Dermis blood vessel endothelial cell (primary cell): ENCODE results near the gene ACCS. TPM values are rescaled to one million over a fixed set of nuclear protein-coding genes. Genes with fewer than 3 reads are reported as not detected.

ENCODE experiments used
- DNase-seq: peaks from one replicate; pipeline ENCODE4 v3.0.0; 2010
- total RNA-seq: library from RNA; depleted of rRNA; stranded (reverse); fragments of >200 nt; gene quantifications from 2 replicates; pipeline ENCODE4 v1.2.3, GENCODE V29; 2014

The ACCS gene
- total RNA-seq, 1 donor from 2014 or later: 8.2 TPM

- DNase-seq: peak; percentile 91
These were observed 29.7 kb downstream of the ACCS start, which contains the start of gene EXT2 for GRCh38 chr11:44095506-44096359. Gene EXT2, plus strand, starts transcription at chr11:44095678. Its CDS starts 12,035 bp downstream, at chr11:44107713.

DNA sequence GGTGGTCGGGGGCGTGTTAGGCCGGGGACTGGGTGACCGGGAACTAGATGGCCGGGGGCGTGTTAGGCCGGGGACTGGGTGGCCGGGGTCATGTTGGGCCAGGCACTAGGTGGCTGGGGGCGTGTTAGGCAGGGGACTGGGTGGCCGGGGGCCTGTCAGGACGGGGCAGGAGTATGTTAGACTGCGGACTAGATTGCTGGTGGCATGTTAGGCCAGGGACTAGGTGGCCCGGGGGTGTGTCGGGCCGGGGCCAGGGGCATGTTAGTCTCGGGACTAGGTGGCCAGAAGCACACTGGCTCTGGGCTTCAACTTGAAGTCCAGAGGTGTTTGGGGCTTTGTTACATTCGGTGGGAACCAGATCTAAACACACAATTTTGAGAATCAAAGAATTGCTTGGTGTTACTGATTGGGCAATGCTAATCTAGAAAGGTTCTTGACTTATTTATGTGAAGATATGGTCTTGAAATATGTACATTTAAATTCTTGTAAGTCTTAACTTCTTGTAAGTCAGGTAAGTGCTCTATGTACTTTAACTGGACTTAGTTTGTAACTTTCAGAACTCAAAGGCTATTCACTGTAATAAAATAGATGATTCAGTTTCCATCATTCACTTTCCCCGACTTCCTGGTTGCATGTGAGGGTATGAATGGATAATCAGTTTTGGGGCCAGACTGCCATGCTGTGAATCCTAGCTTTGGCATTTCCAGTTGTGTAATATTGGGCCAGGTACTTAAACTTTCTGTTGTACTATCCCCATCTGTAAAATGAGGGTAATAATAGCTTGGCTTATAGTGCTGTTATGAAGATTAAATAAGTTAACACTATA, 30.5 kb downstream of the ACCS start:
- peak; percentile 48 for DNase-seq

DNA sequence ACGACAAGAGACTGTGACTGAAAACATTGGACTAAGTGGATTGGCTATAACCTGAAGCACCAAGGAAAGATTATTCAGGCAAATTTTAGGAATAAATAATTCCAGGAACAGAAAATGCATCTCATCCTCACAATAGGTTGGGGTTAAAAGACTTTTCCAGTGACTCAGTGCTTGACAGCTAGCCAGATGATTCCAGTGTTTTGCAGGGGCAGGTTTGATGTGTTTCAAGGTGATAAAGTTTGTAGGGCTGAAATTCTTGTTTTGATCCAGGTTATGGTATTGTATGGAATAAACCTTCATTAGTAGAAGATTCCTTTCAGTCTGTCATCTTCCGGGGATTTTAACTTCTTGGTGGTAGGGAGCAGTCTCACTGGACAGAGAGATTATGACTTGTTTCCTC, 31.8 kb downstream of the ACCS start:
- peak; percentile 14 for DNase-seq

- no peak for DNase-seq
These were observed 35.0 kb downstream of the ACCS start for GRCh38 chr11:44101098-44101497.

- no peak for DNase-seq
These were observed 38.6 kb downstream of the ACCS start for GRCh38 chr11:44104481-44105294.

DNA sequence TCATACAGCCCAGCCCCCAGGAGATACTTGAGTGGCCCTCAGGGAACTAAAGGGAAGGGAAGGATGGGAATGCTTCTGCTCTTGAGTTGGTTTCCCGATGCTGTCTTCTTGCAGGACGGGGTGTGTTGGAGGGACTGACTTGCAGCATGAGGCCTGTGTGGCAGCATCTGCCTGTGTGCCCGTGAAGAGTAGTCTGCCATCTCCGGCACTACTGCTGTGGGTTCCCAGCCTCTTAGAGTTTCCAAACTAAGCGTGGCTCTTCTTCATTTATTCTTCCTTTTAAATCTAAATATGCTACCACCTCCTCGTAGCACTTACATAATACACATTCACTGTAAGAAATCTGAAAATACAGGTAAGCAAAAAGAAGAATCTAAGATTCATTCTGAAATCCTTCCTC, 42.2 kb downstream of the ACCS start:
- no peak for DNase-seq

- DNase-seq: peak; percentile 79
These were observed 44.2 kb downstream of the ACCS start for GRCh38 chr11:44110231-44110679.

DNA sequence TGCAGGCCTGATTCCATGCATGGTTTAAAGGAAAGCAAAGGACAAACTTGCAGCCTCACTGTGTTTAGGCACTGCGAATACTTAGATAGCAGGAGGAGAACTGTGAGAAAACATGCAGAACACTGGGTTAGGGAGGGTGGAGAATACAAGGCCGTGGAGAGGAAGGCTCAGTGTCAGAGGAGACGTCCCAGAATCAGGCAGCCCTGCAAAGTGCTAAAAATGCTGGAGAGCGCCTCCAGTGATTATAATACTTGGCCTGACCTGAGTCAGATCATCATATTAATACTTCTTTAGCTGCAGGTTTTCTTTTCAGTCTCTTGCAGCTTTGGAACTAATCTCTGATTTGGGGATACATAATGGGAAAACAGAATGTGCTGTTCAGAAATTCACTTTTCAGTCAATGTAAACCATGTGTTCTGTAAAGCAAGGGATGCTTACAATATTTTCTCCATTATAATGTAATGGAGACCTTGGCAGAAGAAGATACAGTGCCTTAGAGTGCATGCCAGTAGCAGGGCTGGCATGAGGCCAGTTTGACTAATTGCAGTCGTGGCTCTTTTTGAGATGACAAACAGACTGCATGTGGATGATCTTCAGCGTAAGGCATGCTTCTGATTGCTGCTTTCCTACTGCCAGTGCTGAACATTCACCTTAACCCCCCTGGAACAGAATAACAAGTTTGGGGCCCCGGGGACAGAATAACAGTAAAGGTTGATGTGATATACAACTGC, 46.2 kb downstream of the ACCS start:
- DNase-seq: peak; percentile 48

DNA sequence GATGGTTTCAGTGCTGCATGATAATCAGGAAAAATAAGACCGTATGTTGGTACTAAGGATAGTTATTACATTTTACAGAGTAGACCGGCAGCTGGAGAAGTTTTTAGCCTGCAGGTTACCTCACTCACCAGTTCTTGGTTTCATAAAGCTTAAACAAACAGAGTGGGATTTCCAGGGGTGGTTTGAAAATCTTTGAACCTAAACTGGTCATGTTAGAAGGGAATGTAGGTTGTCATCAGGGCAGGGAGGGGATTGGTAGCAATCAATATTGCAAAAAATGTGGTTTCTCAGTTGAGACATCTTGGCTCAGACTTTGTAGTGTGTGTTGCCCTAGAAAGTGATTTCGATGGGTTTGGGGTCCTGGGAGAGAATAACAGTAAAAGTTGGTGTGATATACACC, 46.9 kb downstream of the ACCS start:
- no peak for DNase-seq

GRCh38 chr11:44113572-44113971, 47.5 kb downstream of the ACCS start:
- no peak for DNase-seq

DNA sequence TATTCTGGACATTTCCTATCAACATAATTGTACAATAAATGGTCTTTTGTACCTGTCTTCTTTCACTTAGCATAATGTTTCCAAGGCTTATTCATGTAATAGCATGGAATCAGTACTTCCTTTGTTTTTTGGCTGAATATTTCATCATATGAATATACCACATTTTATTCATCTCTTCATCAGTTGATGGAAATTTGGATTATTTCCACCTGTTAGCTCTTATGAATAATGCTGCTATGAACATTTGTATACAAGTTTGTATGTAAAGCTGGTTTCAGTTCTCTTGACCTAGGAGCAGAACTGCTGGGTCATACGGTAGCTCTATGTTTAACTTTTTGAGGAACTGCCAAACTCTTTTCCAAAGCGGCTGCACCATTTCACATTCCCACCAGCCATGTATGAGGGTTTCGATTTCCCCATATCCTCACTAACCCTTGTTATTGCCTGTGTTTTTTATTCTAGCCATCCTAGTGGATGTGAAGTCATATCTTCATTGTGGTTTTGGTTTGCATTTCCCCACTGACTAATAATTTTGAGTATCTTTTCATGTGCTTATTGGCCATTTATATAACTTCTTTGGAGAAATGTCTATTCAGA, 50.3 kb downstream of the ACCS start:
- DNase-seq: no peak

- peak; percentile 40 for DNase-seq
These were observed 54.1 kb downstream of the ACCS start for GRCh38 chr11:44120169-44120568.

DNA sequence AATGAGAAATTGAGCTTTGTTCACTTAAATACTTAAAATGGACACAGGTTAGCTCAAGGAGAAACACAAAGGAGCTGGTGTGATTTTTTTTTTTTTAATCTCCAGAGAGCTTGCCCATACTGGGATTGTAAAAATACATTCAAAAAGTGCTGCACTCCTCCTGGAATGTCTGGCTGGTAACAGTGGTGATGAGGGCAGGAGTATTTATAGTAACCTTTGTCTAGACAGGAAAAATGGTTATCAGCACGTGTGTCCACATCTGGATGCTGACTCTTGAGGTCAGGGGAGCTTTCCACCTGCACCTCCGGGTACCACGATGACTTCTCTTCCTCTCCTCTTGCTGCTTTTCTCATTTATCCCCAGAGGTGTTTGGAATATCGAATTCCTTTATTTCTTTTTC, 59.5 kb downstream of the ACCS start:
- peak; percentile 42 for DNase-seq

GRCh38 chr11:44126304-44126703, 60.2 kb downstream of the ACCS start:
- DNase-seq: no peak

DNA sequence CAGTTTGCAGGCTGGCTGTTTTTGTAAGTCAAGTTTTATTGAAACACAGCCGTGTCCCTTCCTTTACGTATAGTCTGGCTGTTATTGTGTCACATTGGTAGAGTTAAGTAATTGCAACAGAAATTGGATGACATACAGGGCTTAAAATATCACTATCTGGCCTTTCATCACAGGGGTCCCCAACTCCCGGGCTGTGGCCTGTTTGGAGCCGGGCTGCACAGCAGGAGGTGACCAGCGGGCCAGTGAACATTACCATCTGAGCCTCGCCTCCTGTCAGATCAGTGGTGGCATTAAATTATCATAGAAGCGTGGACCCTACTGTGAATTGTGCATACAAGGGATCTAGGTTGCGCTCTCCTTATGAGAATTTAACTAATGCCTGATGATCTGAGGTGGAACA, 61.1 kb downstream of the ACCS start:
- no peak for DNase-seq

GRCh38 chr11:44128729-44129128, 62.7 kb downstream of the ACCS start:
- no peak for DNase-seq

- DNase-seq: no peak
These were observed 64.7 kb downstream of the ACCS start for GRCh38 chr11:44130751-44131150.

- peak; percentile 70 for DNase-seq
These were observed 67.4 kb downstream of the ACCS start for GRCh38 chr11:44133335-44133946.
